Measurements from ENCODE around the gene KDM6A.

DNA sequence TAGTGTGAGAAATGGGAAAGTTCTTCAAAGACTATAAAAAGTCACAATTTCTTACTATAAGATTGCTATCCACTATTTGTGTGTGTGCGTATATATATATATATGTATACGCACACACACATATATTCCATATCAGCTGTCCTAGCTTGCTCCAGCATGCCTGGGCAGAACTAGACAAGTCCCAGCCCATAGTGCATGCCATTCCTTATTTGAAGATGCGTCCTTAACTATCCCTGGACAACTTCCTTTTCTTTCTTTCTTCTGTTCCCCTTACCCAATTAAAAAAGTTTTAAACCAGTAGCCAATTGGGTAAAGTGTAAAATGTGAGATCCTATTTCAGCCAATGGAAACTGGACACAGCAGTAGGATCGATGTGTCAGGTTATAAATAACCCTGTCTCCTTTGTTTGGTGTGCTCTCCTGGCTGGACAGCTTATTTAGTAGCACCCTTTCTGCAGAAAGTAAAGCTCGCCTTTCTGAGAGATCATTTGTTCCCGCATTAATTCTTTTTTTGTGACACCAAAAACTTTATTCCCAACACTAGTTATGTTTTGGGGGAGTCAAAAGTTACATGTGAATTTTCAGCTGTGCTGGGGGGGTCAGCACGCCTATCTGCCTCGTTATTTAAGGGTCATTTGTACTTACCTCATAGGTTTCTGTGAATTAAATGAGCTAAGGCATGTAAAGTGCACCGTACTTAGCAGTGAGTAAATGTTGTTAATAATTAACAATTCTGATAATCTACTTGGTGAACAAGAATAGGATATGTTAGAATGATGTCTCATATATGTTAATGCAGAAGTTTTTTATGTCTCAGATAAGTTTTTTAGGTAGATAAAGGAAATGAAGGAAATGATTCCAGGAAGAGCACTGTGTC, 40.9 kb downstream of the KDM6A start:
- TF ChIP-seq CTCF (IDR thresholded peaks at IDR 0.05) (no peak), REST (IDR thresholded peaks at IDR 0.05; ENCODE audit: insufficient read depth in 1 of 2, low read depth in 2 of 2, low read length in 1 of 2) (no peak), TCF7L2 (IDR thresholded peaks at IDR 0.05; ENCODE audit: low read depth, low read length) (no peak), POLR2AphosphoS5 (IDR thresholded peaks at IDR 0.05; ENCODE audit: low read depth, low read length) (no peak), SIN3A (IDR thresholded peaks at IDR 0.05; ENCODE audit: borderline replicate concordance, insufficient read depth, low read depth, low read length) (no peak)
